Measurements from ENCODE around the gene SGK2.

DNA sequence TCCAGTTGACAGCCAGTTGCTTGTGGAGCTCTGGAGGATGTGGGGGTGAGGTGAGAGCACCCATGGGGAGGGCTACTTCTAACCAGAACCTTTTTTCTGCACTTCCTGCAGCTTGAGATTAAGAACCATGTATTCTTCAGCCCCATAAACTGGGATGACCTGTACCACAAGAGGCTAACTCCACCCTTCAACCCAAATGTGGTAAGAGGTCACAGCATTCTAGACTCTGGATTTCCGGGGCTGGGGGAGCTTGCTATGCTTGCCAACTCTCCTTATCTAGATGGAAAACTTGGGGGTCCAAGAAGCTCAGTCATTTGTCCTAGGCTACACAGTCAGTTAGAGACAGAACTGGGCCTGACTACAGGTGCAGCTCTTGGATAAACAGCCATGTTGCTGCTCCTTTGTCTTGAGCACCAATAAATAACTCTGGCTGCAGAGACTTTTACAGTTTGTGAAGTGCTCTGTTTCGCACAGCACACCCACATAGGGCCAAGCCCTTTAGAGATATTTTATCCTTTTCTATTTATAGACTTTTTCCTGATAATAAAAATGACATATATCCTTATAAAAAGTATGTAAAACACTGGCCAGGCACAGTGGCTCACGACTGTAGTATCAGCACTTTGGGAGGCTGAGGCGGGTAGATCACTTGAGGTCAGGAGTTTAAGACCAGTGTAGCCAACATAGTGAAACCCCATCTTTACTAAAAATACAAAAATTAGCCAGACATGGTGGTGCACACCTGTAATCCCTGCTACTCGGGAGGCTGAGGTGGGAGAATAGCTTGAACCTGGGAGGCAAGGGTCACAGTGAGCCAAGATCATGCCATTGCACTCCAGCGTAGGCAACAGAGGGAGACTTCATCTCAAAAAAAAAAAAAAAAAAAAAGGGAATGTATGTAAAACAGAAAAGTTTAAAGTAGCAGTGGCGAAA is 21.3 kb downstream of the SGK2 start:
- no peak for TF ChIP-seq FOSL2 (IDR thresholded peaks at IDR 0.05; ENCODE audit: borderline replicate concordance, low read depth)
- TF ChIP-seq, protein P1, sequence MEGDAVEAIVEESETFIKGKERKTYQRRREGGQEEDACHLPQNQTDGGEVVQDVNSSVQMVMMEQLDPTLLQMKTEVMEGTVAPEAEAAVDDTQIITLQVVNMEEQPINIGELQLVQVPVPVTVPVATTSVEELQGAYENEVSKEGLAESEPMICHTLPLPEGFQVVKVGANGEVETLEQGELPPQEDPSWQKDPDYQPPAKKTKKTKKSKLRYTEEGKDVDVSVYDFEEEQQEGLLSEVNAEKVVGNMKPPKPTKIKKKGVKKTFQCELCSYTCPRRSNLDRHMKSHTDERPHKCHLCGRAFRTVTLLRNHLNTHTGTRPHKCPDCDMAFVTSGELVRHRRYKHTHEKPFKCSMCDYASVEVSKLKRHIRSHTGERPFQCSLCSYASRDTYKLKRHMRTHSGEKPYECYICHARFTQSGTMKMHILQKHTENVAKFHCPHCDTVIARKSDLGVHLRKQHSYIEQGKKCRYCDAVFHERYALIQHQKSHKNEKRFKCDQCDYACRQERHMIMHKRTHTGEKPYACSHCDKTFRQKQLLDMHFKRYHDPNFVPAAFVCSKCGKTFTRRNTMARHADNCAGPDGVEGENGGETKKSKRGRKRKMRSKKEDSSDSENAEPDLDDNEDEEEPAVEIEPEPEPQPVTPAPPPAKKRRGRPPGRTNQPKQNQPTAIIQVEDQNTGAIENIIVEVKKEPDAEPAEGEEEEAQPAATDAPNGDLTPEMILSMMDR (IDR thresholded peaks at IDR 0.05), result no peak
- TF ChIP-seq CHD2 (IDR thresholded peaks at IDR 0.05; ENCODE audit: low read length, partially characterized antibody), result no peak
- TF ChIP-seq, protein P2, sequence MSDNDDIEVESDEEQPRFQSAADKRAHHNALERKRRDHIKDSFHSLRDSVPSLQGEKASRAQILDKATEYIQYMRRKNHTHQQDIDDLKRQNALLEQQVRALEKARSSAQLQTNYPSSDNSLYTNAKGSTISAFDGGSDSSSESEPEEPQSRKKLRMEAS (IDR thresholded peaks at IDR 0.05; ENCODE audit: low read depth), result no peak
- no peak for TF ChIP-seq ZBTB33 (IDR thresholded peaks at IDR 0.05; ENCODE audit: borderline replicate concordance, low read depth)
- no peak for TF ChIP-seq SIN3A (IDR thresholded peaks at IDR 0.05; ENCODE audit: borderline replicate concordance, low read depth, low read length)
